ENCODE results near the gene ATG3.
"Not testable (repeated sequence)": the region's sequence is repeated elsewhere in the genome, so short reads cannot be mapped to it uniquely, and the experiment has no call there.

ATG3 gene

GRCh38 chr3:112497897-112498548 lies 63.7 kb downstream of the ATG3 start:
- DNase-seq, result no peak

- no peak for DNase-seq
Measured at GRCh38 chr3:112496366-112497067, 65.2 kb downstream of the ATG3 start.

DNA sequence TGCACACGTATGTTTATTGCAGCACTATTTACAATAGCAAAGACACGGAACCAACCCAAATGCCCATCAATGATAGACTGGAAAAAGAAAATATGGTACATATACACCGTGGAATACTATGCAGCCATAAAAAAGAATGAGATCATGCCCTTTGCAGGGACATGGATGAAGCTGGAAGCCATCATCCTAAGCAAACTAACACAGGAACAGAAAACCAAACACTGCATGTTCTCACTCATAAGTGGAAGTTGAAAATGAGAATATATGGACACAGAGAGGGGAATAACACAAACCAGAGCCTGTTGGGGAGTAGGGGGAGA lies 67.4 kb downstream of the ATG3 start:
- DNase-seq, result not testable (repeated sequence)

GRCh38 chr3:112492124-112492523 lies 69.6 kb downstream of the ATG3 start:
- DNase-seq, result no peak

DNA sequence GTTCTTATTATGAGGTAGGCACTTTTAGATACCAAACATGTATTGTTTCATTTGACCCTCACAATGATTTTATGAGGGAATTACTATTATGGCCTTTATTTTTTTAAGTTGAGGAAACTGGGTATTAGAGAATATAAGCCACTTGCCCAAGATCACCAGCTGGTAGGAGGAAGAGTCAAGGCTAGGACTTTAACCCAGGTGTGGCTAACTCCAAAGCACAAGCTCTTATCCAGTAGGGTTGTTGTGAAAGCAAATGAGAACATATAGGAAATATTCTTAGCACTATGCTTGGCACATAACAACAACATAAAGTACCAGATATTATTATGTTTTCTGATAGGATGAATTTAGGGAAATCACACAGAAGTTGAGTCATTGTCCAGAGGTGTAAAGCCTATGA lies 70.4 kb downstream of the ATG3 start:
- no peak for DNase-seq

DNA sequence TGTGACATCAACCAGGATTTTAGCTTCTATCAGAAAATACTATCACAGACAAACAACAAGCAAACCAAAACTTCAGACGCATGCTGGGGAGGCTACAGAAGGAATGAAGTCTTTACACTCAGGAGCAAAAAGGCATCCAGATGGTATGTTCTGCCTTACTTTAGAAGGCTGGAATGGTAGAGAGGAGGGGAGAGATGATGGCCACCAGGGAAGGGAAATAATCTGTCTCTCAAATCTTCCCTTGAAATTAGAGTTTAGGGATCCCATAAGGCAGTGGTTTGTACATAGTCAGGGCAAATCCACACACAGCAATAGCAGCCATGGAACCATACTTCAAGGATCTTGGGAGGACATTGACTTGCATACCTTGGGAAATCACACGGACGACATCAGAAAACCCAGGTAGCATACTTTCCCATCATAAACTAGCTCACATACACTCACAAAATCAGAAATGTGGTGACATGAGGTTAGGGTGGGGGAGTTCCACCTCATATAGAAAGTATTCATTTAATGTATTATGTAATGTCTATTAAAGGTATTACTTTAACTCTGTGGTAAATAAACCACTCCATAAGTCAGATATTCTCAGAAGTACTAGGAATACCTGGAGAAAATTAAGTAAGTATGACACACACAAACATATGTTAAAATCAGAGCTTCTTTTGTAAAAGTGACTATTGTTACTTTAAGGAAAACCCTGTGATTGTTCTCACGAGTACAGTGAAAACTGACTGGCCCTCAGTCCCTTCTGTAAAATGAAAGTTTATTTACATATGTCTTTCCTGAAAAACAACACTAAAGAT lies 71.9 kb downstream of the ATG3 start:
- no peak for DNase-seq

- no peak for DNase-seq
Measured at GRCh38 chr3:112486811-112487505, 74.8 kb downstream of the ATG3 start.

DNA sequence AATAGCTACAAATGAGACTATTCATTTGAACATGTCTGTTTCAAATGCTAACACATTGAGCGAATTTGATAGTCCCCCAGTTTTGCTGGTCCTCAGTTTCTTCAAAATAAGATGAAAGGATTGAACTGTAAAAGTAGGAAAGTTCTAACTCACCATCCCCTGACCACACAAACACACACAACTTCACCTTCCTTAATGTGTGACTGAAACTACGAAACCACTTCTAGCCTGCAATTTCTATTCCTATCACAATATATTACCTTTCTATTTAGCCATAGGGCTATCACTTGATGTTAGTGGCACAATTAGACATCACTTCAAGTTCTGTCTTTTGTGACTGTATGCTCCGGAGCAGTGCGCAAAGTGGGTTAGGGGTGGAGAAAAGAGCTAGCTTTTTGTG lies 77.4 kb downstream of the ATG3 start:
- no peak for DNase-seq

- DNase-seq, result no peak
Measured at GRCh38 chr3:112482675-112483074, 79.1 kb downstream of the ATG3 start.
